GM21786 (cell line): Measurements from ENCODE around the gene TBC1D26.
"Not testable (repeated sequence)": the region's sequence is repeated elsewhere in the genome, so short reads cannot be mapped to it uniquely, and the experiment has no call there.

Experiments
- ATAC-seq: cut with Tn5 transposase; IDR thresholded peaks from one replicate; pipeline ENCODE4 v1.9.1; 2021; ENCODE audit not compliant: unreplicated experiment

TBC1D26 gene

DNA sequence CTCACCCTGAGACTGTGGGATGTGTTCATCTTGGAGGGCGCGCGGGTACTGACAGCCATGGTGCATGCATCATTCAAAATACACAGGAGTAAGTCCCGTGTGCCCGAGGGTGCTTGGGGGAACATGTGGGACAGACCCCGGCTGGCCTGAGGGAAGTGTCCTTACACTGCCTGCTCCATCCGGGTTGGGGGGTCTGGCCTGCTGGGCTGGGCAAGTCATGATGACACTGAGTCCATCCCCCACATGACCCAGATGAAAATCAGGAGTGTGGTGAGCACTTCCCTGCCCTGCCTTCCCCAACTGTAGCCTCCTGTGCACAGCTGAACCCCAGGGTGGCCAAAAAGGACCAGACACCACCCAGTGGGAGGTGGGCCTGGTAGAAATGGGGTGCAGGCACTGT lies 10.8 kb downstream of the TBC1D26 start:
- no peak for ATAC-seq

DNA sequence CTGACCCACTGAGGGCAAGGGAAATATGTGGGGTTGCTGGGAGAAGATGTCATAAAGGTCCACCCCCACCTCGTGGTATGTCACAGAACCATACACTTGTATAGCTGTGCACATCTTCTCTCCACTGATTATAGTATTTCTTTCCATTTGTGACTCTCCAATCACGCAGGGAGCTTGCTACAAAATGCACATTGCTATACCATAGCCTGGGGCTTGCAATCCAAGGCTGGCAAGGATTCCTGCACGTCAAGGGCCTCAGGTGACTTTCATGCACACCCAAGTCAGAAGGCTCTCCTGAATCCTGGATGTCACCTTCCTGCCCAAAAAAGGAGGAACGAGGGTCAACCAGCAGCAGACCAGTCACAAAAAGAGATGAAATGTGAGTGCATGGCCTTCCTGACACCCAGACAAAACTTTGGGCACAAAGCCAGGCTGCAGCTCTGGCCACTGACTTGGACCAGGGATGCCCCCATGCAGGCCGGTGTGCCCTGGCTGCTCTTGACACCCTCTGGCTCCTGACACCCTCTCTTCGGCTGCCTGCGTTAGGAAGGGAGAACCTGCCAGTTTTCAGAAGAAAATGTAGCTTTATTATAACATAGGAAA lies 12.1 kb downstream of the TBC1D26 start:
- ATAC-seq: no peak

DNA sequence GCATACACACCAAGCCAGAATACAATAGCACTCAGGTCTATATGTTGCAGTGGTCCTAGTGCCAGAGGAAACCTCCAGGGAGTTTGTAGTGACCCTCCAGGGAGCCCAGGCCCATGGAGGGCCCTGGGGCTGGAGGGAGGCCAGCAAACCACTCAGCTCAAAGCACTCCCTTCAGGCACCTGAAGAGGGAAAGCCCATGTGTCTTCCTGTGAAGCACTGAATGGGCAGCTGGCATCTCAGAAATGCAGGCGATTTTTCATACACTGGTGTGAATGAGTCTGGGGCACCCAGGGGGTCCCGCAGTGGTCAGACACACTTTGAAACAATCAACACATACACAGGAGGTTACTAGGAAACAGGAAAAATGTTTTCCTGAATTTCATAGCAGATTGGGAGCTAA lies 12.8 kb downstream of the TBC1D26 start:
- no peak for ATAC-seq

DNA sequence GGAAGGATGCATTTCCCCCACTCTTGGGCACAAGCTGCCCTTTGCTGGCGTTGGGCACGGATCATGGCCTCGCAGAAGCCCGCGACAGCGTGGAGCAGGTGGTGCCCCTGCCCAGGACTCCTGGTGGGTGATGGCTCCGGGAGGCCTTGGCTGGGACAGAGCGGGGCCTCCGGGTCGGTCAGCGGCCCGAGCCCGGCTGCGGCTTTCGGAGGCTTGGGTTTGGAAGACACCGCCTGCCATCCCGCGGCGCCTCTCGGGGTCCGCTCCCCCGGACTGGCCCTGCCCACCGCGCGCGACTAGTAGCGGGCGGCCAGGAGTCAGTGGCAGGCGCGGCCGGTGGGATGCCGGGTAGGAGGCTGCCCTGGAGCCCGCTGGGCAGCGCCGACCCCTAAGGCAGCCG lies 17.3 kb downstream of the TBC1D26 start:
- not testable (repeated sequence) for ATAC-seq

- not testable (repeated sequence) for ATAC-seq
Observed at GRCh38 chr17:15768865-15769533, 36.9 kb downstream of the TBC1D26 start.

DNA sequence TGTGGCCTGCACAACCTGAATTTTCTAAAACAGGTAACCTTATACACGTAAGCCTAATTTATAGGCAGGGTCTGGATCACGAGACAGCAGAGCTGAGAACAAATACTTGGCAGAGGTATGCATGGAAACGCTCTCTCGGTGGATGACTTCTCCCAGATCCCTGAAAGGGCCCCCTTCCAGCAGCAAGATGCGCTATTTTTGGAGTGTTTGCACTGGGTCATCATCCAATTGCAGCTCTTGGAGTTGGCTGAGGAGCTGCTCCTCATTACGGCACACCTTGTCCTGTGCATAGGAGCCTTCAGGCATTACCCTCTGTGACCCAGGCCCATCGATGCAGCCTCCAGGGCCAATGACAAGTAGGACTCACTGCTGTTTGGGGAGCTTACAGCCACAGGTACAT lies 38.6 kb downstream of the TBC1D26 start:
- not testable (repeated sequence) for ATAC-seq

DNA sequence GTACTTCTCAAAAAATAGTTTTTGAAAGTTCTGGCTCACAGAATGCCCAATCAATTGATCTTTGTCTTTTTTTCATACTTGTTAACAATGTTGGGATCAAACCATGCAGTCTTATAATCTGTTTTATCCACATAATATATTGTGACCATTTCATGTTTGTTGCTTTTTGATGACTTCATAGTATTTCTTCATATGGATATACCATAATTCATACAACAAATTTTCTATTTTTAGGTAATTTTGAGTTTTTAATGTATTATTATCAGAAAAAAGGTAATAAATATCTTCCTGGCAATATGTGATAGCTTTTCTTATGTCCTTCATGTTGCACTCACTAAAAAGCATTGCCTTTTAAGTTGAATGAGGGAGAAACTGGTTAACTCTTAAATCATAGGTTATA lies 44.8 kb downstream of the TBC1D26 start:
- ATAC-seq: no peak

- ATAC-seq: no peak
Observed at GRCh38 chr17:15777297-15777696, 45.2 kb downstream of the TBC1D26 start.

GRCh38 chr17:15777717-15778116 lies 45.6 kb downstream of the TBC1D26 start:
- ATAC-seq: no peak

DNA sequence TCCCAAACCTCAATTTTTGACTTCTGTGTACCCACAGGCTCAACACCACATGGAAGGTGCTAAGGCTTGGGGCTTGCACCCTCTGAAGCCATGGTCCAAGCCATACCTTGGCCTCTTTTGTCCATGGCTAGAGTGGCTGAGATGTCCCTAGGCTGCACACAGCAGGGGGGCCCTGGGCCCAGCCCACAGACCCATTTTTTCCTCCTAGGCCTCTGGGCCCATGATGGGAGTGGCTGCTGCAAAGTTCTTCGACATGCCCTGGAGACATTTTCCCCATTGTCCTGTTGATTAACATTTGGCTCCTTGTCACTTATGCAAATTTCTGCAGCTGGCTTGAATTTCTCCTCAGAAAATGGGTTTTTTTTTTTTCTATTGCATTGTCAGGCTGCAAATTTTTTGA lies 47.0 kb downstream of the TBC1D26 start:
- ATAC-seq: no peak

DNA sequence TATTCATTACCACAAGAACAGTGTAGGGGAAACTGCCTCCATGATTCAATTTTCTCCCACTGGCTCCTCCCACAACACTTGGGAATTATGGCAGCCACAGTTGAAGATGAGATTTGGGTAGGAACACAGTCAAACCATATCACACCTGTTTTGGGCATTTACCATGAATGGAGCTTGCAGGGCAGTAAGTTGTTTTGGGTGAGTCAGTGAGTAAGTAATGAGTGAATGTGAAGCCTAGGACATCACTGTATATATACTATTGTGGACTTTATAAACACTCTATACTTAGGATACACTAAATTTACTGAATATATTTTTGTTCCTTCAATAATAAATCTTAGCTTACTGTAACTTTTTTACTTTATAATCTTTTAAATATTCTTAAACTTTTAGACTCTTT lies 48.1 kb downstream of the TBC1D26 start:
- no peak for ATAC-seq

DNA sequence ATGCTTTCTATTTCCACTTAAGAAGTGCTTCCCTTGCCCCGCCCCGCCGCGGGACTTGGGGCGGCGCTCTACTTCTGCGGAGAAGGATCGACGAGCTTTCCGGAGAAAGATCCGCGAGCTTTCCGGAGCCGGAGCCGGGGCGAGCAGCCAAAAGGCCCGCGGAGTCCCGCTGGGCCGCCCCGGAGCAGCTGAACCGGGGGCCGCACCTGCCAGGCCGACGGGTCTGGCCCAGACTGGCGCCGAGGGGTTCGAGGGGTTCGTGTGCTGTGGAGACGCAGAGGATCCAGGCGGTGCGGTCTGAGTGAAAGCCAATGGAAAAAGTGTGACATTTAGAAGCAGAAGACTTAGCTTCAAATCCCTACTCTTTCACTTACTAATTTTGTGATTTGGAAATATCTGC lies 50.8 kb downstream of the TBC1D26 start:
- no peak for ATAC-seq

DNA sequence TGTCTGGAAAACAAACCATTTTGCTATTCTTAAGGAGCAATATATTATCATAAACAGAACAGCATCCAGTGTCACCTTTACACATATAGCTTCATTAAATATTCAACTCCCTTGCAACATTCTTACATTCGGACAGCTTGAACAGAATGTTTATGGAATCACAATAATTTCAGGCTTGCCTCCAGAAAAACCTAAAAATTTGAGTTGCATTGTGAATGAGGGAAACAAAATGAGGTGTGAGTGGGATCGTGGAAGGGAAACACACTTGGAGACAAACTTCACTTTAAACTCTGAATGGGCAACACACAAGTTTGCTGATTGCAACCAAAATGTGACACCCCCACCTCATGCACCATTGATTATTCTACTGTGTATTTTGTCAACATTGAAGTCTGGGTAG lies 51.4 kb downstream of the TBC1D26 start:
- ATAC-seq: no peak

GRCh38 chr17:15784351-15784750 lies 52.3 kb downstream of the TBC1D26 start:
- ATAC-seq: not testable (repeated sequence)

GRCh38 chr17:15787363-15788075 lies 55.4 kb downstream of the TBC1D26 start:
- not testable (repeated sequence) for ATAC-seq

DNA sequence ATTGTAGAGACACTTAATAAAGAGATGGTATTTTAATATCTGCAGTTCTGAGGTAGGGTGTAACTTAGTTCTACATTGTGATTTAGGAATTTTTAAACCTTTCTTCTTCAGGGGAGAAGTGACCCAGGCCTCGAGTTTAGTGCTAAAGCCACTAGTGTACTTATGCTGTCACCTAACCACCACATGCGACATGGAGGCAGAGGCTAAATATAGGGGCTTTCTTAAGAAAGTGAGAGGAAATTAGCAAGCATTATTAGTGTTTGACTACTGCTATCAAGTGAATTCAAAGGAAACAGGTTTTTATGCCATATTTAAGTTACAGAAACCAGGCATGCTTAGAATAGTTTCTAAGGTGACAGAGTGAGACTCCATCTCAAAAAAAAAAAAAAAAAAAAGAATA lies 56.3 kb downstream of the TBC1D26 start:
- not testable (repeated sequence) for ATAC-seq
